Hepatocyte (in vitro differentiated cells): Measurements from ENCODE around the gene PTPN14. TPM values are rescaled to one million over a fixed set of nuclear protein-coding genes. Genes with fewer than 3 reads are reported as not detected.

Source experiments
- DNase-seq: peaks from one replicate; pipeline ENCODE4 v3.0.0-alpha.2; 2016; ENCODE audit warnings: low spot score
- H2AFZ ChIP-seq: fragments of 200-600 bp; sonication (generic); 2 replicates; pipeline ENCODE4 v1.6.0; 2016; ENCODE audit warnings: antibody characterized with exemption, mild to moderate bottlenecking
- H3K27ac ChIP-seq: fragments of 200-600 bp; sonication (generic); 2 replicates; pipeline ENCODE4 v1.5.1; 2016; ENCODE audit warnings: mild to moderate bottlenecking
- H3K27me3 ChIP-seq: fragments of 200-600 bp; sonication (generic); 2 replicates; pipeline ENCODE4 v1.6.1; 2016
- H3K36me3 ChIP-seq: fragments of 200-600 bp; sonication (generic); replicated peaks from 2 replicates; pipeline ENCODE4 v1.5.1; 2016; ENCODE audit warnings: low read depth; ENCODE audit not compliant: insufficient read depth
- H3K4me1 ChIP-seq: fragments of 200-600 bp; sonication (generic); 2 replicates; pipeline ENCODE4 v1.5.1; 2016; ENCODE audit warnings: mild to moderate bottlenecking, moderate library complexity; ENCODE audit not compliant: insufficient read depth
- H3K4me2 ChIP-seq: fragments of 200-600 bp; sonication (generic); 2 replicates; pipeline ENCODE4 v1.6.0; 2016
- H3K4me3 ChIP-seq: fragments of 200-600 bp; sonication (generic); 2 replicates; pipeline ENCODE4 v1.5.1; 2016; ENCODE audit warnings: mild to moderate bottlenecking
- H3K79me2 ChIP-seq: fragments of 200-600 bp; sonication (generic); 2 replicates; pipeline ENCODE4 v1.6.0; 2017; ENCODE audit warnings: mild to moderate bottlenecking
- H3K9me2 ChIP-seq: fragments of 200-600 bp; sonication (generic); replicated peaks from 2 replicates; pipeline ENCODE4 v1.6.0; 2017; ENCODE audit warnings: mild to moderate bottlenecking; ENCODE audit not compliant: insufficient read depth
- H3K9me3 ChIP-seq: fragments of 200-600 bp; sonication (generic); 2 replicates; pipeline ENCODE4 v1.5.1; 2016; ENCODE audit warnings: low read depth, mild to moderate bottlenecking
- H4K20me1 ChIP-seq: fragments of 200-600 bp; sonication (generic); 2 replicates; pipeline ENCODE4 v1.6.0; 2016; ENCODE audit warnings: mild to moderate bottlenecking; ENCODE audit not compliant: insufficient read depth, poor library complexity, severe bottlenecking
- EZH2 ChIP-seq: fragments of 200-600 bp; sonication (generic); IDR thresholded peaks from 2 replicates; pipeline ENCODE4 v1.6.1; 2016; ENCODE audit warnings: antibody characterized with exemption, mild to moderate bottlenecking, borderline replicate concordance
- EZH2phosphoT487 ChIP-seq: fragments of 200-600 bp; sonication (generic); IDR thresholded peaks from one replicate; pipeline ENCODE4 v1.6.1; 2018; ENCODE audit warnings: antibody characterized with exemption, mild to moderate bottlenecking, low read depth, moderate library complexity; ENCODE audit not compliant: unreplicated experiment, severe bottlenecking
- WGBS: methylation state at CpG from one replicate; pipeline ENCODE4 v1.1.6; 2016; ENCODE audit warnings: low lambda C conversion rate; ENCODE audit errors: missing lambda C conversion rate; 5-methylcytosine and 5-hydroxymethylcytosine counted together
- polyA plus RNA-seq: library from polyadenylated mRNA; unstranded; fragments of >200 nt; fragmentation: Nextera tagmentation; extraction: Ambion mirVana; gene quantifications from 2 replicates; pipeline ENCODE4 v1.2.1, GENCODE V29; 2016
- total RNA-seq: library from RNA; depleted of rRNA; stranded (reverse); fragments of >200 nt; gene quantifications from 2 replicates; pipeline ENCODE4 v1.2.3, GENCODE V29; 2014
- TF ChIP-seq, protein P1 (sequence below): fragments of 200-600 bp; sonication (generic); IDR thresholded peaks from 2 replicates; pipeline ENCODE4 v1.5.1; 2016; ENCODE audit warnings: antibody characterized with exemption, mild to moderate bottlenecking; ENCODE audit not compliant: poor library complexity

PTPN14 gene
- total and polyA plus RNA-seq, 2 experiments from 2014 or later = 9.5 to 21.7 TPM

DNA sequence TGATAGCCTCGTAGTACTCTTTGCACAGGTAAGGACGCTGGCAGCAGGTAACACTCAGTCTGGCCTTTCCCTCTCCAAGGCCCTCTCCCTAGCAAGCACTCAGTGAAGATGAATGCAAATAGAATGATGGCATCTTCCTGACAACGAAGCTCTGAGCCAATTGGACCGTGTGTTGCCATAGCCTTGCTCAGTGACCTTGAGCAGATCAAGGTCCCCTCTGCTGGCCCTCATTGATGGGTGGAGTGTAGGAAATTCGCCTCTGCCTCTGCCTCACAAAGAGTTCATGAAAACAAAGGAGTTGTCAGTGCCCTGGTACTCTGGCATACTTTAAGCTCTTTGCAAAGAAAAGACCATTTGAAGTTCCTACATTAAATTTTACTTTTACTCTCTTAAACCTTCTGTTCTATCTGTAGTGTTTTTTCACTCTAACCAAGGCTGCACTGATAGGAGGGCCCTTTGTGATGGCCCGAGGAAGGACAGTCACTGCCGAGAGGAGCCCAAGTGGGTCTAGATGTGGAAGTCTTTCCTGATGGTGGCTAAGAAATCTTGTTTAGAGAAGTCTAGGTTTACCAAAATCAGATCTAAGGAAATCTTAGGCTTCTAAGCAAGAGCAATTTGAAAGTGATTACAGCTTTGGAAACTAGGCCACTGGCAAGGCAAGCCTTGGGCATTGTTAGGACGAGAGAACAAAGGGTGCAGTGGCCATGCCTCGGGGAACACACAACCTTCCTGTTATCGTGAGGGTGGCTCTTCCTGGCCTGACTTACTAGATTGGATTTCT is 232.3 kb downstream of the PTPN14 start:
- H2AFZ ChIP-seq = no peak overlapping the region
- H3K4me3 ChIP-seq = no peak overlapping the region
- WGBS = 86% methylated on average over 10 of the region's 10 CpGs
- no peaks in the 10 kb centered on the region for H3K79me2 ChIP-seq
- TF ChIP-seq EZH2phosphoT487 = no peak
- no peak for TF ChIP-seq EZH2
- no peaks in the 10 kb centered on the region for H3K4me1 ChIP-seq
- no peaks in the 10 kb centered on the region for H3K9me3 ChIP-seq
- no peaks in the 10 kb centered on the region for H3K9me2 ChIP-seq
- H3K27me3 ChIP-seq = no peaks in the 10 kb centered on the region
- no peaks in the 10 kb centered on the region for H4K20me1 ChIP-seq
- H3K27ac ChIP-seq = no peak overlapping the region
- H3K36me3 ChIP-seq = no peaks in the 10 kb centered on the region
- no peak for DNase-seq
- no peak overlapping the region for H3K4me2 ChIP-seq

DNA sequence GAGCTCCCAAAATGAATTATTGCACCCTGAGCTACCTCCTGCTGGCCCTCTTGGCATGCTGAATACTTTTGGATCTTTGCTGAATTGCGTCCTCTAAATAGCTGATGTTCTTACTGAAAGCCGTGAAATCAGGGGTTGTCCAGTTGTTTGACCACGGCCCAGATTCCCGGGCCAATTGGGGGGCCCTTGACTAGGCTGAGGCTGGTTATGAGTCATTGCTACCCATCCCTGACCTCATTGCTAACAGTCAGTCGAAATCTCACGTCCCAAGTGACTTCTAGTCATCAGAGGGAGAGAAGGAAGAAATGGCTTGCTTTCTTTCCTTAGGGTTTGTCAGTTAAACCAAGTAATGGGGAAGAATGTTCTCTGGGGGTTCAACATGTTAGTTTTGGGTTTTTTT is 233.0 kb downstream of the PTPN14 start:
- no peak overlapping the region for H2AFZ ChIP-seq
- H3K27me3 ChIP-seq = no peaks in the 10 kb centered on the region
- H3K9me3 ChIP-seq = no peaks in the 10 kb centered on the region
- DNase-seq = no peak
- H4K20me1 ChIP-seq = no peaks in the 10 kb centered on the region
- no peaks in the 10 kb centered on the region for H3K9me2 ChIP-seq
- WGBS = 67% methylated on average over 6 of the region's 6 CpGs
- H3K4me2 ChIP-seq = no peak overlapping the region
- no peaks in the 10 kb centered on the region for H3K79me2 ChIP-seq
- TF ChIP-seq EZH2phosphoT487 (no peak), EZH2 (no peak)
- TF ChIP-seq, protein P1, sequence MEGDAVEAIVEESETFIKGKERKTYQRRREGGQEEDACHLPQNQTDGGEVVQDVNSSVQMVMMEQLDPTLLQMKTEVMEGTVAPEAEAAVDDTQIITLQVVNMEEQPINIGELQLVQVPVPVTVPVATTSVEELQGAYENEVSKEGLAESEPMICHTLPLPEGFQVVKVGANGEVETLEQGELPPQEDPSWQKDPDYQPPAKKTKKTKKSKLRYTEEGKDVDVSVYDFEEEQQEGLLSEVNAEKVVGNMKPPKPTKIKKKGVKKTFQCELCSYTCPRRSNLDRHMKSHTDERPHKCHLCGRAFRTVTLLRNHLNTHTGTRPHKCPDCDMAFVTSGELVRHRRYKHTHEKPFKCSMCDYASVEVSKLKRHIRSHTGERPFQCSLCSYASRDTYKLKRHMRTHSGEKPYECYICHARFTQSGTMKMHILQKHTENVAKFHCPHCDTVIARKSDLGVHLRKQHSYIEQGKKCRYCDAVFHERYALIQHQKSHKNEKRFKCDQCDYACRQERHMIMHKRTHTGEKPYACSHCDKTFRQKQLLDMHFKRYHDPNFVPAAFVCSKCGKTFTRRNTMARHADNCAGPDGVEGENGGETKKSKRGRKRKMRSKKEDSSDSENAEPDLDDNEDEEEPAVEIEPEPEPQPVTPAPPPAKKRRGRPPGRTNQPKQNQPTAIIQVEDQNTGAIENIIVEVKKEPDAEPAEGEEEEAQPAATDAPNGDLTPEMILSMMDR = no peak
- H3K4me3 ChIP-seq = no peak overlapping the region
- H3K4me1 ChIP-seq = no peaks in the 10 kb centered on the region
- no peaks in the 10 kb centered on the region for H3K36me3 ChIP-seq
- H3K27ac ChIP-seq = no peak overlapping the region

DNA sequence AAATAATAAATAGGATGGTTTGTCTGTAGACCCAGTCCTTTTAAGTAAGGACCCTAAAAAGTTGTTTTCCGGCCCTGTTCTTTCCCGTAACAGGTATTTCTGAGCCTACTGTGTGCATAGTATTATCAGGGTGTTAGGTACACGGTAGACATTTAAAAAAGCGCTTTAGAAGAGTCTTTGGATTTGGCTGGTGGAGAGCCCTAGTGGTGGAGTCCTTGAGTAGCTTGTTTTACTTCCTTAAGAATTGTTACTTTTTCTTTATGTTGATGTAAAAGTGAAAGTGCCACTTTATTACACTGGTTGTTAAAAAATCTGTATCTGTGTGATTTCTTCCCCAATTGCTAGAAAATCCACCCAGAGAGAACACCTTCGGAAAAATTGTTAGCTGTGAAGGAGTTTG is 233.7 kb downstream of the PTPN14 start:
- Histone ChIP-seq H3K36me3 (no peaks in the 10 kb centered on the region), H3K4me2 (no peak overlapping the region), H3K4me3 (no peak overlapping the region), H3K4me1 (no peaks in the 10 kb centered on the region), H2AFZ (no peak overlapping the region), H3K27me3 (no peaks in the 10 kb centered on the region), H3K79me2 (no peaks in the 10 kb centered on the region), H3K9me2 (no peaks in the 10 kb centered on the region), H4K20me1 (no peaks in the 10 kb centered on the region), H3K27ac (no peak overlapping the region), H3K9me3 (no peaks in the 10 kb centered on the region)
- TF ChIP-seq, protein P1 = peak; percentile 4
- TF ChIP-seq EZH2 = no peak
- DNase-seq = no peak
- 83% methylated on average over 5 of the region's 5 CpGs for WGBS

DNA sequence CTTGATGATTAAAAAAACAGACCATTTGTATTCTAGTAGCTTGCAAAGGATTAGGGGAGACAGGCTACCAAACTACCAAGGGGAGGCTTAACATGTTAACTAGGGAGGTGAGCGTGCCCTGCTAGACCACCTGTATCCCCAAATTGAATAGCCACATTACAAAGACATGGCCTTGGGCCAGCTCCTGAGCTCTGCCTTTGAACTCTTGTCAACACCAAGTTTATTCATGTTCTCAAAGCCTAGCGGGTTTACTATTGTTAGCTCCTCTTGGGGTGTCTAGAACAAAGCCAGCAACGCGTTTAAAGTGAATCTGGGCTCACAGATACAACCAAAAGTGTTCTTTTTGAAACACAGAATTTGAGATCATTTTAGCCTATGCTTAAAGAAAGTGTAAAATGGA is 234.1 kb downstream of the PTPN14 start:
- WGBS = 65% methylated on average over 4 of the region's 4 CpGs
- Histone ChIP-seq H3K9me3 (no peaks in the 10 kb centered on the region), H3K27ac (no peak overlapping the region), H3K27me3 (no peaks in the 10 kb centered on the region), H3K9me2 (no peaks in the 10 kb centered on the region), H3K4me1 (no peaks in the 10 kb centered on the region), H3K4me3 (no peak overlapping the region), H4K20me1 (no peaks in the 10 kb centered on the region), H3K4me2 (no peak overlapping the region), H3K79me2 (no peaks in the 10 kb centered on the region), H2AFZ (no peak overlapping the region), H3K36me3 (no peaks in the 10 kb centered on the region)
- no peak for TF ChIP-seq EZH2
- TF ChIP-seq EZH2phosphoT487 = no peak
- TF ChIP-seq, protein P1 = no peak
- DNase-seq = no peak
